HepG2 (cell line): ENCODE measurements around the gene NOL4L. TPM values are rescaled to one million over a fixed set of nuclear protein-coding genes. Genes with fewer than 3 reads are reported as not detected.

Experiments
- ATF6 ChIP-seq: sonication (generic); formaldehyde crosslinking; conservative IDR thresholded peaks from 2 replicates; pipeline ENCODE4 v1.4.0; 2020; ENCODE audit warnings: missing genetic modification reagents
- DNMT3B ChIP-seq: conservative IDR thresholded peaks from 2 replicates; pipeline ENCODE4 v1.6.1; 2016; ENCODE audit warnings: missing biosample characterization, control low read depth
- HMGA1 ChIP-seq: sonication (generic); formaldehyde crosslinking; conservative IDR thresholded peaks from 2 replicates; pipeline ENCODE4 v1.4.0; 2020; ENCODE audit warnings: missing genetic modification reagents
- NKX3-1 ChIP-seq: sonication (generic); formaldehyde crosslinking; IDR thresholded peaks from 2 replicates; pipeline ENCODE4 v1.5.0; 2020; ENCODE audit warnings: missing genetic modification reagents
- POLR2A ChIP-seq, 2 experiments: IDR thresholded peaks; 2 replicates each; pipeline ENCODE4 v1.6.1; 2011; ENCODE audit warnings: low read depth in 2 of 2, low read length in 2 of 2, mild to moderate bottlenecking in 1 of 2, moderate library complexity in 1 of 2; ENCODE audit not compliant: insufficient read depth in 1 of 2
- SOX13 ChIP-seq, 3 experiments: fragments of 450-650 bp in 1 of 3; sonication (generic) in 1 of 3; formaldehyde crosslinking in 1 of 3; IDR thresholded peaks in 2 of 3; conservative IDR thresholded peaks in 1 of 3; 2 replicates each; pipeline versions ENCODE4 v1.5.0 to v1.6.1; 2016 to 2020; ENCODE audit warnings: antibody characterized with exemption in 1 of 3, mild to moderate bottlenecking in 1 of 3, missing compliant biosample characterization in 1 of 3, missing genetic modification reagents in 1 of 3, moderate library complexity in 1 of 3
- TMF1 ChIP-seq: sonication (generic); formaldehyde crosslinking; IDR thresholded peaks from 2 replicates; pipeline ENCODE4 v1.8.1; 2022; ENCODE audit warnings: low read depth, missing genetic modification reagents
- ZHX2 ChIP-seq, 2 experiments: sonication (generic) in 1 of 2; formaldehyde crosslinking in 1 of 2; IDR thresholded peaks; 2 replicates each; pipeline versions ENCODE4 v1.6.1 to v1.9.0; 2014 to 2022; ENCODE audit warnings: antibody characterized with exemption in 1 of 2, borderline replicate concordance in 1 of 2, inconsistent platforms in 1 of 2, low read depth in 1 of 2, missing genetic modification reagents in 1 of 2
- ZMAT5 ChIP-seq: sonication (generic); formaldehyde crosslinking; IDR thresholded peaks from 2 replicates; pipeline ENCODE4 v1.5.0; 2020; ENCODE audit warnings: mild to moderate bottlenecking, low read depth, missing genetic modification reagents, borderline replicate concordance
- ZNF607 ChIP-seq: sonication (generic); formaldehyde crosslinking; IDR thresholded peaks from 2 replicates; pipeline ENCODE4 v1.5.1; 2020; ENCODE audit warnings: missing genetic modification reagents, mild to moderate bottlenecking, borderline replicate concordance
- ZNF768 ChIP-seq: sonication (generic); formaldehyde crosslinking; IDR thresholded peaks from 2 replicates; pipeline ENCODE4 v1.4.0; 2020; ENCODE audit warnings: missing genetic modification reagents
- ZNF770 ChIP-seq: sonication (generic); formaldehyde crosslinking; IDR thresholded peaks from 2 replicates; pipeline ENCODE4 v1.5.0; 2020; ENCODE audit warnings: mild to moderate bottlenecking, missing genetic modification reagents
- ZNF781 ChIP-seq: sonication (generic); formaldehyde crosslinking; IDR thresholded peaks from 2 replicates; pipeline ENCODE4 v1.5.1; 2020; ENCODE audit warnings: borderline replicate concordance, mild to moderate bottlenecking, missing genetic modification reagents; ENCODE audit errors: not compliant biosample characterization
- polyA plus RNA-seq, 8 experiments: library from polyadenylated mRNA; depleted of rRNA in 3 of 8; stranded (reverse) in 7 of 8; unstranded in 1 of 8; fragments of >200 nt; fragmentation: Illumina TruSeq in 4 of 8; extraction: Trizol in 4 of 8; gene quantifications; 2 replicates each; pipeline versions ENCODE4 v1.2.1 to v1.2.3, GENCODE V29; 2011 to 2016; ENCODE audit warnings: low read depth in 4 of 8, missing spikeins in 1 of 8, mixed read lengths in 1 of 8; ENCODE audit not compliant: insufficient read depth in 1 of 8
- total RNA-seq, 5 experiments: library from RNA; depleted of rRNA; stranded (reverse); fragments of >200 nt; fragmentation: Illumina TruSeq; extraction: Trizol; gene quantifications; 2 replicates each; pipeline ENCODE4 v1.2.3, GENCODE V29; 2016; ENCODE audit warnings: low read depth in 1 of 5
- TF ChIP-seq, protein P1 (sequence below): IDR thresholded peaks from 2 replicates; pipeline ENCODE4 v1.6.1; 2016; ENCODE audit warnings: low read depth

NOL4L gene
- total and polyA plus RNA-seq, 2 of the 13 experiments (the other 11 are each of a cell fraction or from before 2014, with no cell fraction given): 16.6 to 35.4 TPM

DNA sequence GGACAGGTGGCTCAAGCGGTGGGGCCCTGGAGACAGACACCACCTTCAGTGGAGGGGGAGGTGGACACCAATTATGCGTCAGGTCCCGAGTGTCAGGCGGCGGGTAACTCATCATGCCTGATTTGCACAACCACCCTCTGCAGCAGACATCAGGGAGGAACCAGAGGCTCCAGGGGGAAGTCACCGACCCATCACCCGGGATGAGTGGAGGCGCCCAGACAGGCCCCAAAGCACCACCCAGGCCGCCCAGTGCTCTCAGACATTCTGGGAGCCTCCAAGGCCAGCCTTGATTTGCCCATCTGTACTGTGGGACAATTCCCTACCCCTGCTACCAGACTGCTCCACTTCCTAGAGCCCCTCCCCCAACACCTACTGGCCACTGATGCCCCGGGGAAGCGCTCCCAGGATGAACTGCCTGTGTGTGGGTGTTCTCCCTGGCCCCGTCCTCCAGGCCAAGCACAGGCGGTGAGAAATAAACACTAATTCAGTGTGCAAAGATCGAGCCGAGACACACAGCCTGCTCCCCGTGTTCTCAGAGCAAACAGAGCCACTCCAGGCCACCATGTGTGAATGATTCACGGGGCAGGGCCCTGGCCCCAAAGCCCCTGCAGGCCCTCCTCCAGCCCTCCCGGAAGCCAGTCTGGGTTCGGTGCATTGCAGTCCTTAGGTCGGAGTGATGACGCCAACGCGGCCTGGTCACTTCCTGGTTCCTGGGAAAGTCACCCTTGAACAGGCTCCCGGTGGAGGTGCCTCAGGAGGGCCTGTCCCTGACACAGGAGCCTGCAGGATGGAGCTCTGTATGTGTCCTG is 119.8 kb downstream of the NOL4L start (continued):
- TF ChIP-seq NKX3-1 (no peak), ATF6 (CRISPR knock-in tag) (no peak), POLR2A (IDR thresholded peaks at IDR 0.05; ENCODE audit: insufficient read depth in 1 of 2, low read depth in 2 of 2, low read length in 2 of 2) (peak; percentile 61 to 83), ZHX2 (IDR thresholded peaks at IDR 0.05; ENCODE audit: low read depth) (peak; percentile 70), ZHX2 (CRISPR knock-in tag; IDR thresholded peaks at IDR 0.05; ENCODE audit: borderline replicate concordance) (no peak), SOX13 (IDR thresholded peaks at IDR 0.05) (peak; percentile 49; the same call in 1 of the 2 replicates), SOX13 (CRISPR knock-in tag; conservative IDR thresholded peaks at IDR 0.05 in 1 of 2, IDR thresholded peaks at IDR 0.05 in 1 of 2) (peak in 1 of 2 experiments; percentile 67; a peak in 1 of 4 replicates), HMGA1 (CRISPR knock-in tag) (no peak), ZNF768 (CRISPR knock-in tag) (peak; percentile 63; the same call in 1 of the 2 replicates), DNMT3B (CRISPR knock-in tag) (peak; percentile 58; the same call in 1 of the 2 replicates), TMF1 (CRISPR knock-in tag) (no peak; the same call in 1 of the 2 replicates), ZMAT5 (CRISPR knock-in tag) (no peak), ZNF781 (peak; percentile 66), ZNF607 (CRISPR knock-in tag) (peak; percentile 90; the same call in 1 of the 2 replicates), ZNF770 (CRISPR knock-in tag) (no peak; the same call in 1 of the 2 replicates)
- TF ChIP-seq, protein P1, sequence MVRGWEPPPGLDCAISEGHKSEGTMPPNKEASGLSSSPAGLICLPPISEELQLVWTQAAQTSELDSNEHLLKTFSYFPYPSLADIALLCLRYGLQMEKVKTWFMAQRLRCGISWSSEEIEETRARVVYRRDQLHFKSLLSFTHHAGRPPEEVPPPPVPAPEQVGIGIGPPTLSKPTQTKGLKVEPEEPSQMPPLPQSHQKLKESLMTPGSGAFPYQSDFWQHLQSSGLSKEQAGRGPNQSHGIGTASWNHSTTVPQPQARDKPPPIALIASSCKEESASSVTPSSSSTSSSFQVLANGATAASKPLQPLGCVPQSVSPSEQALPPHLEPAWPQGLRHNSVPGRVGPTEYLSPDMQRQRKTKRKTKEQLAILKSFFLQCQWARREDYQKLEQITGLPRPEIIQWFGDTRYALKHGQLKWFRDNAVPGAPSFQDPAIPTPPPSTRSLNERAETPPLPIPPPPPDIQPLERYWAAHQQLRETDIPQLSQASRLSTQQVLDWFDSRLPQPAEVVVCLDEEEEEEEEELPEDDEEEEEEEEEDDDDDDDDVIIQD (CRISPR knock-in tag): peak; percentile 86
